ENCODE results near the gene ADAD2.

GRCh38 chr16:84207879-84208278 lies 16.9 kb downstream of the ADAD2 start:
- TF ChIP-seq CTCF (IDR thresholded peaks at IDR 0.05) (no peak), EZH2 (IDR thresholded peaks at IDR 0.05) (no peak), EZH2phosphoT487 (IDR thresholded peaks at IDR 0.05) (no peak)
